Measurements from ENCODE around the gene GAB2. TPM values are rescaled to one million over a fixed set of nuclear protein-coding genes. Genes with fewer than 3 reads are reported as not detected.

The GAB2 gene
- total RNA-seq, 4 donors from 2014 or later: 13.4 to 28.4 (median 19.8) TPM

- no peaks in the 10 kb centered on the region for H3K27me3 ChIP-seq
- H3K9me3 ChIP-seq: no peaks in the 10 kb centered on the region
- H3K27ac ChIP-seq: no peak overlapping the region
- DNase-seq (ENCODE audit: low spot score in 2 of 2): no peak
- no peak for TF ChIP-seq POLR2AphosphoS5 (IDR thresholded peaks at IDR 0.05)
- no peak for TF ChIP-seq EP300 (IDR thresholded peaks at IDR 0.05)
- TF ChIP-seq CTCF (IDR thresholded peaks at IDR 0.05): no peak
- TF ChIP-seq POLR2A (IDR thresholded peaks at IDR 0.05): no peak
- peaks cover 30% of the 10 kb centered on the region for H3K4me1 ChIP-seq
- no peak overlapping the region for H3K4me3 ChIP-seq
- no peaks in the 10 kb centered on the region for H3K36me3 ChIP-seq
- 87% methylated on average over 6 of the region's 6 CpGs for WGBS
Measured at GRCh38 chr11:78355309-78355705, 62.3 kb downstream of the GAB2 start.

GRCh38 chr11:78354408-78355308 is 63.0 kb downstream of the GAB2 start:
- DNase-seq (ENCODE audit: low spot score in 2 of 2): no peak
- WGBS: 53% methylated on average over 7 of the region's 7 CpGs
- Histone ChIP-seq H3K27me3 (no peaks in the 10 kb centered on the region), H3K4me3 (no peak overlapping the region), H3K27ac (no peak overlapping the region), H3K9me3 (no peaks in the 10 kb centered on the region), H3K36me3 (no peaks in the 10 kb centered on the region), H3K4me1 (peaks cover 36% of the 10 kb centered on the region)
- TF ChIP-seq EP300 (IDR thresholded peaks at IDR 0.05) (no peak), POLR2A (IDR thresholded peaks at IDR 0.05) (no peak), POLR2AphosphoS5 (IDR thresholded peaks at IDR 0.05) (no peak), CTCF (IDR thresholded peaks at IDR 0.05) (no peak)

GRCh38 chr11:78351979-78352841 is 65.4 kb downstream of the GAB2 start:
- H3K9me3 ChIP-seq: no peaks in the 10 kb centered on the region
- no peak overlapping the region for H3K27ac ChIP-seq
- no peak overlapping the region for H3K4me3 ChIP-seq
- no peak for TF ChIP-seq CTCF (IDR thresholded peaks at IDR 0.05)
- TF ChIP-seq POLR2AphosphoS5 (IDR thresholded peaks at IDR 0.05): no peak
- no peak for TF ChIP-seq POLR2A (IDR thresholded peaks at IDR 0.05)
- no peak for TF ChIP-seq EP300 (IDR thresholded peaks at IDR 0.05)
- no peaks in the 10 kb centered on the region for H3K27me3 ChIP-seq
- WGBS: 78% methylated on average over 14 of the region's 14 CpGs
- no peak for DNase-seq (ENCODE audit: low spot score in 2 of 2)
- H3K4me1 ChIP-seq: peaks cover 53% of the 10 kb centered on the region
- H3K36me3 ChIP-seq: no peaks in the 10 kb centered on the region

- TF ChIP-seq POLR2AphosphoS5 (IDR thresholded peaks at IDR 0.05) (no peak), CTCF (IDR thresholded peaks at IDR 0.05) (no peak), POLR2A (IDR thresholded peaks at IDR 0.05) (no peak)
- Histone ChIP-seq H3K27me3 (no peaks in the 10 kb centered on the region), H3K36me3 (no peaks in the 10 kb centered on the region), H3K9me3 (no peaks in the 10 kb centered on the region), H3K4me3 (peak overlapping the region; percentile 24), H3K27ac (peak overlapping the region; percentile 80), H3K4me1 (peaks cover 53% of the 10 kb centered on the region)
- 56% methylated on average over 3 of the region's 3 CpGs for WGBS
- DNase-seq (ENCODE audit: low spot score in 2 of 2): no peak
Measured at GRCh38 chr11:78351193-78351592, 66.4 kb downstream of the GAB2 start.

All from suprapubic skin (tissue), 4 donors.